Panc1 (cell line): ENCODE data around the gene TOR1B.

Experiments used
- POLR2AphosphoS5 ChIP-seq: IDR thresholded peaks from 2 replicates; pipeline ENCODE4 v1.6.1; 2012; ENCODE audit warnings: mild to moderate bottlenecking, low read depth, low read length, moderate library complexity
- TCF7L2 ChIP-seq: IDR thresholded peaks from 2 replicates; pipeline ENCODE4 v1.6.1; 2011; ENCODE audit warnings: mild to moderate bottlenecking, low read depth, low read length, inconsistent platforms
- TF ChIP-seq, protein P1 (sequence below): fragments of 450-650 bp; IDR thresholded peaks from 2 replicates; pipeline ENCODE4 v1.5.1; 2017; ENCODE audit warnings: mild to moderate bottlenecking
- TF ChIP-seq, protein P2 (sequence below), 2 experiments: IDR thresholded peaks; 2 replicates each; pipeline ENCODE4 v1.6.1; 2011 to 2012; ENCODE audit warnings: low read depth in 2 of 2, control low read depth in 1 of 2, low read length in 1 of 2, mild to moderate bottlenecking in 1 of 2, moderate library complexity in 1 of 2; ENCODE audit not compliant: insufficient read depth in 1 of 2

DNA sequence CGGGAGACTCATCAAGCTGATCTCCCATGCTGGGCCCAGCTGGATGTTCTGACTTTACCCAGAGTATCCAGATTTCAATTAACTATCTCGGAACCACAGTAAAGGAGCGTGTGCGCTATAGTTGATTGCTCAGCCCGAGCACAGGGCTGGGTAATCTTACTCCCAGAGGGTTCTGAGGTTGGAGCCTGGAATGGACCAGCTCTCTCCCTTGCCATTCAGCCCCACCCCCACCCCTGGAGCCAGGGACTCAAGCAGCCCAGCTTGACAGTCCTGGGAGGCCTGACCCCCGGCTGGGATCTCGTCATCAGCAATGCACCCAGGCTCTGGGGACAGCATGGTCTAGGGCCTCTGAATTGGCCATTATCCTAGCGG lies 26.4 kb upstream of the TOR1B start:
- TF ChIP-seq, protein P1, sequence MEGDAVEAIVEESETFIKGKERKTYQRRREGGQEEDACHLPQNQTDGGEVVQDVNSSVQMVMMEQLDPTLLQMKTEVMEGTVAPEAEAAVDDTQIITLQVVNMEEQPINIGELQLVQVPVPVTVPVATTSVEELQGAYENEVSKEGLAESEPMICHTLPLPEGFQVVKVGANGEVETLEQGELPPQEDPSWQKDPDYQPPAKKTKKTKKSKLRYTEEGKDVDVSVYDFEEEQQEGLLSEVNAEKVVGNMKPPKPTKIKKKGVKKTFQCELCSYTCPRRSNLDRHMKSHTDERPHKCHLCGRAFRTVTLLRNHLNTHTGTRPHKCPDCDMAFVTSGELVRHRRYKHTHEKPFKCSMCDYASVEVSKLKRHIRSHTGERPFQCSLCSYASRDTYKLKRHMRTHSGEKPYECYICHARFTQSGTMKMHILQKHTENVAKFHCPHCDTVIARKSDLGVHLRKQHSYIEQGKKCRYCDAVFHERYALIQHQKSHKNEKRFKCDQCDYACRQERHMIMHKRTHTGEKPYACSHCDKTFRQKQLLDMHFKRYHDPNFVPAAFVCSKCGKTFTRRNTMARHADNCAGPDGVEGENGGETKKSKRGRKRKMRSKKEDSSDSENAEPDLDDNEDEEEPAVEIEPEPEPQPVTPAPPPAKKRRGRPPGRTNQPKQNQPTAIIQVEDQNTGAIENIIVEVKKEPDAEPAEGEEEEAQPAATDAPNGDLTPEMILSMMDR = no peak
- no peak for TF ChIP-seq TCF7L2
- TF ChIP-seq, protein P2, sequence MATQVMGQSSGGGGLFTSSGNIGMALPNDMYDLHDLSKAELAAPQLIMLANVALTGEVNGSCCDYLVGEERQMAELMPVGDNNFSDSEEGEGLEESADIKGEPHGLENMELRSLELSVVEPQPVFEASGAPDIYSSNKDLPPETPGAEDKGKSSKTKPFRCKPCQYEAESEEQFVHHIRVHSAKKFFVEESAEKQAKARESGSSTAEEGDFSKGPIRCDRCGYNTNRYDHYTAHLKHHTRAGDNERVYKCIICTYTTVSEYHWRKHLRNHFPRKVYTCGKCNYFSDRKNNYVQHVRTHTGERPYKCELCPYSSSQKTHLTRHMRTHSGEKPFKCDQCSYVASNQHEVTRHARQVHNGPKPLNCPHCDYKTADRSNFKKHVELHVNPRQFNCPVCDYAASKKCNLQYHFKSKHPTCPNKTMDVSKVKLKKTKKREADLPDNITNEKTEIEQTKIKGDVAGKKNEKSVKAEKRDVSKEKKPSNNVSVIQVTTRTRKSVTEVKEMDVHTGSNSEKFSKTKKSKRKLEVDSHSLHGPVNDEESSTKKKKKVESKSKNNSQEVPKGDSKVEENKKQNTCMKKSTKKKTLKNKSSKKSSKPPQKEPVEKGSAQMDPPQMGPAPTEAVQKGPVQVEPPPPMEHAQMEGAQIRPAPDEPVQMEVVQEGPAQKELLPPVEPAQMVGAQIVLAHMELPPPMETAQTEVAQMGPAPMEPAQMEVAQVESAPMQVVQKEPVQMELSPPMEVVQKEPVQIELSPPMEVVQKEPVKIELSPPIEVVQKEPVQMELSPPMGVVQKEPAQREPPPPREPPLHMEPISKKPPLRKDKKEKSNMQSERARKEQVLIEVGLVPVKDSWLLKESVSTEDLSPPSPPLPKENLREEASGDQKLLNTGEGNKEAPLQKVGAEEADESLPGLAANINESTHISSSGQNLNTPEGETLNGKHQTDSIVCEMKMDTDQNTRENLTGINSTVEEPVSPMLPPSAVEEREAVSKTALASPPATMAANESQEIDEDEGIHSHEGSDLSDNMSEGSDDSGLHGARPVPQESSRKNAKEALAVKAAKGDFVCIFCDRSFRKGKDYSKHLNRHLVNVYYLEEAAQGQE (IDR thresholded peaks at IDR 0.05; ENCODE audit: insufficient read depth in 1 of 2, low read depth in 2 of 2, low read length in 1 of 2) = no peak
- no peak for TF ChIP-seq POLR2AphosphoS5
